Endothelial cell of umbilical vein (primary cell): Measurements from ENCODE around the gene TUBA4A.

Source experiments
- EZH2 ChIP-seq: IDR thresholded peaks from 2 replicates; pipeline ENCODE4 v1.6.1; 2012; ENCODE audit warnings: borderline replicate concordance, low read depth, mild to moderate bottlenecking, moderate library complexity, low read length, inconsistent platforms; ENCODE audit not compliant: severe bottlenecking
- MYC ChIP-seq: IDR thresholded peaks from one replicate; pipeline ENCODE4 v1.6.1; 2011; ENCODE audit warnings: mild to moderate bottlenecking, low read depth, low read length
- POLR2A ChIP-seq: IDR thresholded peaks from 2 replicates; pipeline ENCODE4 v1.6.1; 2012; ENCODE audit warnings: low read depth, mild to moderate bottlenecking, control low read depth, low read length
- POLR2AphosphoS5 ChIP-seq: IDR thresholded peaks from 2 replicates; pipeline ENCODE4 v1.6.1; 2012; ENCODE audit warnings: low read depth, mild to moderate bottlenecking, control low read depth, low read length, moderate library complexity; ENCODE audit not compliant: insufficient read depth
- TF ChIP-seq, protein P1 (sequence below), 2 donors: IDR thresholded peaks; 1 replicate in 1 of 2; 2 replicates in 1 of 2; pipeline ENCODE4 v1.5.1; 2011; ENCODE audit warnings: low read length in 2 of 2, mild to moderate bottlenecking in 2 of 2, moderate library complexity in 2 of 2, control low read depth in 1 of 2, inconsistent platforms in 1 of 2, low read depth in 1 of 2; ENCODE audit not compliant: insufficient read depth in 1 of 2; ENCODE audit errors: extremely low read depth in 1 of 2

DNA sequence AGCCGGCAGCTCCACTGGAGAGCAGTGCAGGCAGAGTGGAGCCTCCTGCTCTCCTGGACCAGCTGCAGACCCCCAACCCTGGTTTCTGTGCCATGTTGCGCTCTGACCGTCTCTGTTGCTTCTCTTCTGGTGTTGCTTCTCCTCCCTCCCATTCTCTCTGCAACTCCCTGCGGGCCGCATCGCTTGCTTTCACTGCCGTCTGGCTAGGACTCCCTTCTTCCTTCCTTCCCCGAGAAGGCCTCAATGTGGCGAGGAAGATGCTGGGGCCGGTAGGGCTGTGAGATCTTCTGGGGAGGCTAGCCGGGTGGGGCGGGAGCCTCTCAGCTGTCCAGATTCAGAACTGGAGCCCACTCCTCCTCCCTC lies 31.6 kb upstream of the TUBA4A start:
- TF ChIP-seq POLR2AphosphoS5 (no peak), POLR2A (no peak), MYC (no peak), EZH2 (no peak)
- TF ChIP-seq, protein P1, sequence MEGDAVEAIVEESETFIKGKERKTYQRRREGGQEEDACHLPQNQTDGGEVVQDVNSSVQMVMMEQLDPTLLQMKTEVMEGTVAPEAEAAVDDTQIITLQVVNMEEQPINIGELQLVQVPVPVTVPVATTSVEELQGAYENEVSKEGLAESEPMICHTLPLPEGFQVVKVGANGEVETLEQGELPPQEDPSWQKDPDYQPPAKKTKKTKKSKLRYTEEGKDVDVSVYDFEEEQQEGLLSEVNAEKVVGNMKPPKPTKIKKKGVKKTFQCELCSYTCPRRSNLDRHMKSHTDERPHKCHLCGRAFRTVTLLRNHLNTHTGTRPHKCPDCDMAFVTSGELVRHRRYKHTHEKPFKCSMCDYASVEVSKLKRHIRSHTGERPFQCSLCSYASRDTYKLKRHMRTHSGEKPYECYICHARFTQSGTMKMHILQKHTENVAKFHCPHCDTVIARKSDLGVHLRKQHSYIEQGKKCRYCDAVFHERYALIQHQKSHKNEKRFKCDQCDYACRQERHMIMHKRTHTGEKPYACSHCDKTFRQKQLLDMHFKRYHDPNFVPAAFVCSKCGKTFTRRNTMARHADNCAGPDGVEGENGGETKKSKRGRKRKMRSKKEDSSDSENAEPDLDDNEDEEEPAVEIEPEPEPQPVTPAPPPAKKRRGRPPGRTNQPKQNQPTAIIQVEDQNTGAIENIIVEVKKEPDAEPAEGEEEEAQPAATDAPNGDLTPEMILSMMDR (IDR thresholded peaks at IDR 0.05; ENCODE audit: extremely low read depth in 1 of 2, insufficient read depth in 1 of 2, low read depth in 1 of 2, low read length in 2 of 2): no peak
